ENCODE data around the gene TTC21A. TPM values are rescaled to one million over a fixed set of nuclear protein-coding genes. Genes with fewer than 3 reads are reported as not detected.
"Not testable (repeated sequence)": the region's sequence is repeated elsewhere in the genome, so short reads cannot be mapped to it uniquely, and the experiment has no call there.

TTC21A gene
- total and polyA plus RNA-seq, 2 donors (not counting 1 experiment from before 2014, with no cell fraction given), result 1.6 to 2.1 TPM

GRCh38 chr3:39169712-39170111 lies 62.2 kb downstream of the TTC21A start:
- Histone ChIP-seq H3K4me3 (replicated peaks in 1 of 4; ENCODE audit: control extremely low read depth in 1 of 4, insufficient read depth in 1 of 4, low read depth in 3 of 4, low read length in 4 of 4) (no peak overlapping the region), H2AFZ (ENCODE audit: low read length) (no peak overlapping the region), H3K4me2 (ENCODE audit: extremely low read depth, insufficient read depth, low read length) (no peak overlapping the region), H3K79me2 (ENCODE audit: control insufficient read depth, insufficient read depth, low read length) (no peaks in the 10 kb centered on the region), H3K27me3 (ENCODE audit: control insufficient read depth, insufficient read depth, low read length) (no peaks in the 10 kb centered on the region), H4K20me1 (ENCODE audit: control insufficient read depth, extremely low read depth, insufficient read depth, low read length) (no peaks in the 10 kb centered on the region), H3K4me1 (ENCODE audit: control insufficient read depth, extremely low read depth, insufficient read depth, low read length) (peaks cover 16% of the 10 kb centered on the region), H3K9ac (ENCODE audit: insufficient read depth, low read length) (no peak overlapping the region), H3K36me3 (ENCODE audit: control insufficient read depth, insufficient read depth, low read length) (no peaks in the 10 kb centered on the region), H3K27ac (ENCODE audit: insufficient read depth, low read length) (no peak overlapping the region), H3K9me3 (ENCODE audit: control insufficient read depth, insufficient read depth, low read depth, low read length) (no peaks in the 10 kb centered on the region)
- DNase-seq (ENCODE audit: low read depth in 2 of 2), result no peak
- TF ChIP-seq CTCF (conservative IDR thresholded peaks at IDR 0.05 in 1 of 2, IDR thresholded peaks at IDR 0.05 in 1 of 2; ENCODE audit: low read depth in 1 of 2, low read length in 2 of 2) (no peak), EZH2 (IDR thresholded peaks at IDR 0.05; ENCODE audit: low read length, missing control alignments) (no peak)

- no peak overlapping the region for H3K9ac ChIP-seq (ENCODE audit: insufficient read depth, low read length)
- DNase-seq (ENCODE audit: low read depth in 2 of 2), result no peak
- no peak overlapping the region for H3K27ac ChIP-seq (ENCODE audit: insufficient read depth, low read length)
- no peak for TF ChIP-seq EZH2 (IDR thresholded peaks at IDR 0.05; ENCODE audit: low read length, missing control alignments)
- no peak for TF ChIP-seq CTCF (conservative IDR thresholded peaks at IDR 0.05 in 1 of 2, IDR thresholded peaks at IDR 0.05 in 1 of 2; ENCODE audit: low read depth in 1 of 2, low read length in 2 of 2)
- peaks cover 13% of the 10 kb centered on the region for H3K4me1 ChIP-seq (ENCODE audit: control insufficient read depth, extremely low read depth, insufficient read depth, low read length)
- H3K27me3 ChIP-seq (ENCODE audit: control insufficient read depth, insufficient read depth, low read length), result no peaks in the 10 kb centered on the region
- H3K4me3 ChIP-seq (replicated peaks in 1 of 4; ENCODE audit: control extremely low read depth in 1 of 4, insufficient read depth in 1 of 4, low read depth in 3 of 4, low read length in 4 of 4), result no peak overlapping the region
- no peaks in the 10 kb centered on the region for H4K20me1 ChIP-seq (ENCODE audit: control insufficient read depth, extremely low read depth, insufficient read depth, low read length)
- no peak overlapping the region for H3K4me2 ChIP-seq (ENCODE audit: extremely low read depth, insufficient read depth, low read length)
- H2AFZ ChIP-seq (ENCODE audit: low read length), result no peak overlapping the region
- no peaks in the 10 kb centered on the region for H3K36me3 ChIP-seq (ENCODE audit: control insufficient read depth, insufficient read depth, low read length)
- no peaks in the 10 kb centered on the region for H3K79me2 ChIP-seq (ENCODE audit: control insufficient read depth, insufficient read depth, low read length)
- no peaks in the 10 kb centered on the region for H3K9me3 ChIP-seq (ENCODE audit: control insufficient read depth, insufficient read depth, low read depth, low read length)
These were observed 63.0 kb downstream of the TTC21A start for GRCh38 chr3:39170461-39170860.

- H3K27me3 ChIP-seq (ENCODE audit: control insufficient read depth, insufficient read depth, low read length); DNase-seq (ENCODE audit: low read depth in 2 of 2); H3K79me2 ChIP-seq (ENCODE audit: control insufficient read depth, insufficient read depth, low read length); H3K4me2 ChIP-seq (ENCODE audit: extremely low read depth, insufficient read depth, low read length); H3K9me3 ChIP-seq (ENCODE audit: control insufficient read depth, insufficient read depth, low read depth, low read length); H4K20me1 ChIP-seq (ENCODE audit: control insufficient read depth, extremely low read depth, insufficient read depth, low read length); H3K9ac ChIP-seq (ENCODE audit: insufficient read depth, low read length); H3K27ac ChIP-seq (ENCODE audit: insufficient read depth, low read length); H3K36me3 ChIP-seq (ENCODE audit: control insufficient read depth, insufficient read depth, low read length); H3K4me3 ChIP-seq (replicated peaks in 1 of 4; ENCODE audit: control extremely low read depth in 1 of 4, insufficient read depth in 1 of 4, low read depth in 3 of 4, low read length in 4 of 4); H2AFZ ChIP-seq (ENCODE audit: low read length): not testable (repeated sequence)
- peaks cover 11% of the 10 kb centered on the region for H3K4me1 ChIP-seq (ENCODE audit: control insufficient read depth, extremely low read depth, insufficient read depth, low read length)
These were observed 63.4 kb downstream of the TTC21A start for GRCh38 chr3:39170877-39171276.

Data from fibroblast of lung (primary cell).